ENCODE data around the gene UGT1A1.
"Not testable (repeated sequence)": the region's sequence is repeated elsewhere in the genome, so short reads cannot be mapped to it uniquely, and the experiment has no call there.

UGT1A1 gene

GRCh38 chr2:233760043-233760442, at the start of gene UGT1A1:
TSS of gene UGT1A1 (plus strand) at chr2:233760270. CDS start at chr2:233760288, 18 bp downstream.
- no peak for DNase-seq (ENCODE audit: low read depth)

- DNase-seq (ENCODE audit: low read depth): peak; percentile 48
These were observed 48.6 kb upstream of the UGT1A1 start for GRCh38 chr2:233711312-233712008.

GRCh38 chr2:233712611-233713261, 47.3 kb upstream of the UGT1A1 start, which contains the start of gene UGT1A5:
TSS of gene UGT1A5 (plus strand) at chr2:233712907. CDS start at chr2:233712992, 85 bp downstream.
- DNase-seq (ENCODE audit: low read depth): no peak

- DNase-seq (ENCODE audit: low read depth): no peak
These were observed 46.8 kb upstream of the UGT1A1 start for GRCh38 chr2:233713262-233713615.

DNA sequence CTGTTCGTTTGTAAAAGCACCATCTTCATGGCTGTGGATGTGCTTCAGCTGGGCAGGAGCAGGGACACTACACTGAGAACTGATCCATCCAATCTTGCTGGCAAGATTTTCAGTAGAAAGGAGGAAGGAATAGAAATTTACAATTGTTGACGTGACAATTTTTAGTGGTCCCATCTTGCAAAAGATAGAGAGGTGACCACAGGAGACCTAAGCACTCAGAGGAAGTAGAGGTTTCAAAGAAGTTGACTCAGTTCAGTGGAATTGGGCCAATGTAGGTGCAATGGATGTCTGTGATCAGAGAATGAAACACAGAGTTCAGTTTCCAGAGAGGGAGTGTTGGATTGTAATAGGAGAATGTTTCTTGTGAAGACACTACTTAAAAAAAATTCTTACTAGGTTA, 45.9 kb upstream of the UGT1A1 start:
- no peak for DNase-seq (ENCODE audit: low read depth)

DNA sequence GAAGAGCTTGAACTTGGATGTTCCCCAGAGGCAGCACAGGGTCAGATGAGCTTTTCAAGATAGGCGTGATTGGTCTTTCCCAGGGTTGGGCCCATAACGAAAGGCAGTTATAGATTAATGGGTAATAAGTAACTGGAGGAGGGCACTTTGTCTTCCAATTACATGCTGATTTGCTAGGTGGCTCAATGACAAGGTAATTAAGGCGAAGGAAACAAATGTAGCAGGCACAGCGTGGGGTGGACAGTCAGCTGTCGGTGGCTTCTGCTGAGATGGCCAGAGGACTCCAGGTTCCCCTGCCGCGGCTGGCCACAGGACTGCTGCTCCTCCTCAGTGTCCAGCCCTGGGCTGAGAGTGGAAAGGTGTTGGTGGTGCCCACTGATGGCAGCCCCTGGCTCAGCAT, 41.5 kb upstream of the UGT1A1 start, which contains the start of gene UGT1A4:
TSS of gene UGT1A4 (plus strand) at position 185 of the 400 bp plus-strand sequence. CDS start at position 270, 85 bp downstream.
- no peak for DNase-seq (ENCODE audit: low read depth)

DNA sequence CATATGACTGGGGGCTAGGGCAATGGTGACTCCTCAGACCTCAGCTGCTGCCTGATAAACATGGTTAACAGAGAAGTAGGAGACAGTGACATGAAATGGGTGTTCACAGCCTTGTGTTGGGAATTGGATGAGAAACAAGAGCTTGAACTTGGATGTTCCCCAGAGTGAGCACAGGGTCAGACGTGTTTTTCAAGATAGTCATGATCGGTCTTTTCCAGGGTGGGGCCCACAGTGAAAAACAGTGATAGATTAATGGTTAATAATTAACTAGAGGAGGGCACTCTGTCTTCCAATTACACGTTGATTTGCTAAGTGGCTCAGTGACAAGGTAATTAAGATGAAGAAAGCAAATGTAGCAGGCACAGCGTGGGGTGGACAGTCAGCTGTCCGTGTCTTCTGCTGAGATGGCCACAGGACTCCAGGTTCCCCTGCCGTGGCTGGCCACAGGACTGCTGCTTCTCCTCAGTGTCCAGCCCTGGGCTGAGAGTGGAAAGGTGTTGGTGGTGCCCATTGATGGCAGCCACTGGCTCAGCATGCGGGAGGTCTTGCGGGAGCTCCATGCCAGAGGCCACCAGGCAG, 31.3 kb upstream of the UGT1A1 start, which contains the start of gene UGT1A3:
TSS of gene UGT1A3 (plus strand) at position 320 of the 579 bp plus-strand sequence. CDS start at position 405, 85 bp downstream.
- DNase-seq (ENCODE audit: low read depth): no peak

DNA sequence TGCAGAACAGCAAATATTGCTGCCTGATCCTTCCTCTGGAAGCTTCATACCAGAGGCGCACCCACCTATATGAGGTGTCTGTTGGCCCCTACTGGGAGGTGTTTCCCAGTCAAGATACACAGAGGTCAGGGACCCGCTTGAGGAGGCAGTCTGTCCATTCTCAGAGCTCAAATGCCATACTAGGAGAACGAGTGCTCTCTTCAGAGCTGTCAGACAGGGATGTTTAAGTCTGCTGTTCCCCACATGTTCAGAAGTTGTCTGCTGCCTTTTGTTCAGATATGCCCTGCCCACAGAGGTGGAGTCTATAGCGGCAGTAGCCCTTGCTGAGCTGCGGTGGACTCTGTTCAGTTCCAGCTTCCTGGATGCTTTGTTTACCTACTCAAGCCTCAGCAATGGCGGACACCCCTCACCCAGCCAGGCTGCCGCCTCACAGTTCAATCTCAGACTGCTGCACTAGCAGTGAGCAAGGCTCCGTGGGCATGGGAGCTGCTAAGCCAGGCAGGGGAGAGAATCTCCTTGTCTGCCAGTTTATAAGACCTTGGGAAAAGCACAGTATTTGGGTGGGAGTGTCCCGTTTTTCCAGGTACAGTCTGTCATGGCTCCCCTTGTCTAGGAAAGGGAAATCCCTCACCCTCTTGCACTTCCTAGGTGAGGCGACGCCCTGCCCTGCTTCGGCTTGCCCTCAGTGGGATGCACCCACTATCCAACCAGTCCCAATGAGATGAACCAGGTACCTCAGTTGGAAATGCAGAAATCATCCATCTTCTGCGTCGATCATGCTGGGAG, 23.0 kb upstream of the UGT1A1 start:
- DNase-seq (ENCODE audit: low read depth): not testable (repeated sequence)

DNA sequence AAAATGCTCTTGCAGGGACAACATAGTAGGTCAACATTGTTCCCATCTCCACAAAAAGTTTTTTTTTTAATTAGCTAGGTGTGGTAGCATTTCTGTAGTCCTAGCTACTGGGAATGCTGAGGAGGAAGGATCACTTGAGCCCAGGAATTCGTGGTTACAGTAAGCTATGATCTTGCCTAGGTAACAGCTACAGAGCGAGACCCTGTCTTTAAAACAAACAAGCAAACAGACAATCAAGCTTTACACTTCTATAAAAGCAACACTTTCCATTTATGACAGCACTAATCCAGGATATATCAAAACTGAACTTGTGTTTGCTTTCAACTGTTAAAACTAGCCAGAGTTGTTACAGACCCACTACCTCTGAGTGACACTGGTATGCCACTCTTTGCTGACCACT, 19.2 kb upstream of the UGT1A1 start:
- no peak for DNase-seq (ENCODE audit: low read depth)

GRCh38 chr2:233743464-233744259, 16.4 kb upstream of the UGT1A1 start:
- DNase-seq (ENCODE audit: low read depth): no peak

GRCh38 chr2:233745073-233745755, 14.9 kb upstream of the UGT1A1 start:
- no peak for DNase-seq (ENCODE audit: low read depth)

GRCh38 chr2:233745838-233746237, 14.2 kb upstream of the UGT1A1 start:
- not testable (repeated sequence) for DNase-seq (ENCODE audit: low read depth)

GRCh38 chr2:233746475-233747282, 13.4 kb upstream of the UGT1A1 start:
- DNase-seq (ENCODE audit: low read depth): no peak

GRCh38 chr2:233747283-233747544, 12.9 kb upstream of the UGT1A1 start:
- DNase-seq (ENCODE audit: low read depth): no peak

GRCh38 chr2:233750689-233751088, 9.4 kb upstream of the UGT1A1 start:
- DNase-seq (ENCODE audit: low read depth): not testable (repeated sequence)

GRCh38 chr2:233751212-233752009, 8.7 kb upstream of the UGT1A1 start:
- DNase-seq (ENCODE audit: low read depth): not testable (repeated sequence)

- DNase-seq (ENCODE audit: low read depth): no peak
These were observed 5.0 kb upstream of the UGT1A1 start for GRCh38 chr2:233754872-233755611.

GRCh38 chr2:233756429-233757081, 3.5 kb upstream of the UGT1A1 start:
- DNase-seq (ENCODE audit: low read depth): no peak
